HG02588 (cell line): ENCODE measurements around the gene RNF144B.

Experiments
- ATAC-seq: cut with Tn5 transposase; IDR thresholded peaks from one replicate; pipeline ENCODE4 v1.9.1; 2021; ENCODE audit warnings: mild to moderate bottlenecking, moderate library complexity; ENCODE audit not compliant: unreplicated experiment

The RNF144B gene

GRCh38 chr6:18506382-18507017 is 119.3 kb downstream of the RNF144B start:
- ATAC-seq: no peak

GRCh38 chr6:18507018-18507415 is 119.9 kb downstream of the RNF144B start:
- no peak for ATAC-seq

- ATAC-seq: no peak
Observed at GRCh38 chr6:18507561-18507960, 120.4 kb downstream of the RNF144B start.

GRCh38 chr6:18509871-18510643 is 122.9 kb downstream of the RNF144B start:
- no peak for ATAC-seq

GRCh38 chr6:18510644-18511033 is 123.5 kb downstream of the RNF144B start:
- no peak for ATAC-seq

GRCh38 chr6:18511211-18511610 is 124.1 kb downstream of the RNF144B start:
- ATAC-seq: no peak

- no peak for ATAC-seq
Observed at GRCh38 chr6:18513253-18513798, 126.2 kb downstream of the RNF144B start.

- ATAC-seq: no peak
Observed at GRCh38 chr6:18514180-18514579, 127.0 kb downstream of the RNF144B start.

- no peak for ATAC-seq
Observed at GRCh38 chr6:18515767-18516166, 128.6 kb downstream of the RNF144B start.
